ENCODE results near the gene PEDS1.
A peak's percentile ranks its signal among the peaks of the same experiment; 100 is the strongest.
"Not testable (repeated sequence)": the region's sequence is repeated elsewhere in the genome, so short reads cannot be mapped to it uniquely, and the experiment has no call there.

Gene PEDS1

DNA sequence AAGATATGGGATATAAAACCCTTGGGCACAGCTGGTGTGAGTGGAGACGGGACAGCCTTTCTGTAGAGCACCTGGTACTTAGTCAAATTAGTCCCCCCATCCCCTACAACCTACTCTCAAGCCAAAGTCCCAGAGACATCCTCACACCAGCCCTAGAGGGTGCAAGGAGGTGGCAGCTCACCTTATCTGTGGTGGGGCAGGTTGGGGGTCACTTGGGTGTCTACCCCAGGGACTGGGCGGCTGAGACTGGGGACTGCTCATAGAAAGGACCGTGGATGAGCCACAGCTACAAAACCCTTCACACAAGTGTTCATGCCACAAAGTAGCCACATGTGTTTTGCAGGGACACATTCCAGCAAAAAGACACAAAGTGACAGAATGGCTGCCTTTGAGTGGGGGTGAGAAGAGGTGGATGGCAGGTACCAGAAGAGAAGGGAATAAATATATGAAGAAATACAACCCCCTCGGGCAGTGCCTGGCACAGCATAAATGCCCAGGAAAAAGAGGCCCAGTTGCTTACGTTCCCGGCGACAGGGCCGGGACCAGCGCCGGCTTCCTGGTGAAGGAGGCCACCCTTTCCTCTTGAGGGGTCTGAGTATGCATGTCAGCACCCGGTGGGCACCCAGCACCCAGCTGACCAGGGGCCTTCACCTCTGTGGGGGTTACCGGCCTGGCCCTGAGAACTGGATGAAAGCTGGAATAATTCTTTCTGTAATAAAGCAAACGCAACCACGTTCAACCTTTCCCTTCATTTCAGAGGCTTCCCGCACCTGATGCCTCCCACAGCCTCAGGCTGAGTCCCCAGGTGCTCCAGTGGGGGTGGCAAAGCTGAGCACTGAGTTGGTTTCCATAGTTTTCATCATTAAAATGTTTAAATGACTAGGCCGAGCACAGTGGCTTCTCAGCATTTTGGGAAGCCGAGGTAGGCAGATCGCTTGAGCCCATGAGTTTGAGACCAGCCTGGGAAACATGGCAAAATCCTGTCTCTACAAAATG, 22.7 kb upstream of the PEDS1 start:
- H3K4me1 ChIP-seq (ENCODE audit: control insufficient read depth, insufficient read depth, low read length): peaks cover 14% of the 10 kb centered on the region
- no peak overlapping the region for H3K27ac ChIP-seq (ENCODE audit: low read depth, low read length)
- H3K4me3 ChIP-seq (ENCODE audit: low read depth, low read length): no peak overlapping the region
- no peaks in the 10 kb centered on the region for H3K9me3 ChIP-seq (ENCODE audit: control insufficient read depth, insufficient read depth, low read depth, low read length)
- no peaks in the 10 kb centered on the region for H3K36me3 ChIP-seq (ENCODE audit: control insufficient read depth, insufficient read depth, low read length)
- H3K9ac ChIP-seq (ENCODE audit: low read length): no peak overlapping the region
- H3K27me3 ChIP-seq (ENCODE audit: control insufficient read depth, insufficient read depth, low read length): no peaks in the 10 kb centered on the region

DNA sequence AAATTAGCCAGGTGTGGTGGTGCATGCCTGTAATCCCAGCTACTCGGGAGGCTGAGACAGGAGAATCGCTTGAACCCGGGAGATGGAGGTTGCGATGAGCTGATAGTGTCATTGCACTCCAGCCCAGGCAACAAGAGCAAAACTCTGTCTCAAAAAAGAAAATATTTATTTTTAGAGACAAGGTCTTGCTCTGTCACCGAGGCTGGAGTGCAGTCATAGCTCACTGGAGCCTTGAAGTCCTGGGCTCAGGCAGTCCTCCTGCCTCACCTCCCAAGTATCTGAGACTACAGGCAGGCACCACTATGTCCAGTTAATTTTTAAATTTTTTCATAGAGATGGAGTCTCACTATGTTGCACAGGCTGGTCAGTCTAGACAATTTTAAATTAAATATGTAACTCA, 20.9 kb upstream of the PEDS1 start:
- no peaks in the 10 kb centered on the region for H3K27me3 ChIP-seq (ENCODE audit: control insufficient read depth, insufficient read depth, low read length)
- no peak overlapping the region for H3K27ac ChIP-seq (ENCODE audit: low read depth, low read length)
- H3K4me1 ChIP-seq (ENCODE audit: control insufficient read depth, insufficient read depth, low read length): peaks cover 18% of the 10 kb centered on the region
- no peaks in the 10 kb centered on the region for H3K9me3 ChIP-seq (ENCODE audit: control insufficient read depth, insufficient read depth, low read depth, low read length)
- no peak overlapping the region for H3K4me3 ChIP-seq (ENCODE audit: low read depth, low read length)
- H3K36me3 ChIP-seq (ENCODE audit: control insufficient read depth, insufficient read depth, low read length): no peaks in the 10 kb centered on the region
- no peak overlapping the region for H3K9ac ChIP-seq (ENCODE audit: low read length)

DNA sequence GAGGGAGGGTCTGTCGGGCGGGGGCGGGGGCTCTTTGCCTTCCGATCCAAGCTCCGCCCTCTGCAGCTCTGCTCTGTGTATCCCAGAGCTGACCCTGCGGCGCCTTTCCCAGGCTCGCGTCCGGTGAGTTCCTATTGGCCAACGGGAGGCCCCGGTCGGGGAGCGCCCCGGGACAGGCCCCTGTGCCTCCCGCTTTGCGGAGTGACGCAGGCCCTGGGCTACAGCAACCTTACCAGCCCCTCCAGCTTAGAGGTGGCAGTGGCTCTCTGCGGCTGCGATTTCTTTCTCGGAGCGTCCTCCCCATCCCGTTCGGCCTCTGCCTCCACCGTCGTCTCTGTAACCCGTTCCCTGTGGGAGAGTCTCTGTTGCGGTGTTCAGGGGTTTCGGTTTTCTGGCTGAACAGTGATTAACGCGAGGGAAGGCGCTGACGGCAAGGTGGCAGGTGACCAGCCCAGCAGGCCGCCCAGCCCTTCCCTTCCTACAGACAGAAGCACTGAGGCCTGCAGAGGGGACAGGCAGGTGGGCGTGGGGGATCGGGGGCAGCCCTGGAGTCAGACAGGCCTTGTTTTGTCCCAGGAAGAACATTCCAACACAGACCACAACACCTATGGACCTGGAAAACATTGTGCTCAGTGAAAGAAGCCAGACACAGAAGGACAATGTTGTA, 19.0 kb upstream of the PEDS1 start:
- Histone ChIP-seq H3K4me3 (ENCODE audit: low read depth, low read length) (peak overlapping the region; percentile 69), H3K27ac (ENCODE audit: low read depth, low read length) (peak overlapping the region; percentile 77; the same call in 1 of the 2 replicates), H3K9ac (ENCODE audit: low read length) (peak overlapping the region; percentile 73), H3K4me1 (ENCODE audit: control insufficient read depth, insufficient read depth, low read length) (peaks cover 19% of the 10 kb centered on the region), H3K36me3 (ENCODE audit: control insufficient read depth, insufficient read depth, low read length) (no peaks in the 10 kb centered on the region), H3K9me3 (ENCODE audit: control insufficient read depth, insufficient read depth, low read depth, low read length) (no peaks in the 10 kb centered on the region), H3K27me3 (ENCODE audit: control insufficient read depth, insufficient read depth, low read length) (no peaks in the 10 kb centered on the region)

DNA sequence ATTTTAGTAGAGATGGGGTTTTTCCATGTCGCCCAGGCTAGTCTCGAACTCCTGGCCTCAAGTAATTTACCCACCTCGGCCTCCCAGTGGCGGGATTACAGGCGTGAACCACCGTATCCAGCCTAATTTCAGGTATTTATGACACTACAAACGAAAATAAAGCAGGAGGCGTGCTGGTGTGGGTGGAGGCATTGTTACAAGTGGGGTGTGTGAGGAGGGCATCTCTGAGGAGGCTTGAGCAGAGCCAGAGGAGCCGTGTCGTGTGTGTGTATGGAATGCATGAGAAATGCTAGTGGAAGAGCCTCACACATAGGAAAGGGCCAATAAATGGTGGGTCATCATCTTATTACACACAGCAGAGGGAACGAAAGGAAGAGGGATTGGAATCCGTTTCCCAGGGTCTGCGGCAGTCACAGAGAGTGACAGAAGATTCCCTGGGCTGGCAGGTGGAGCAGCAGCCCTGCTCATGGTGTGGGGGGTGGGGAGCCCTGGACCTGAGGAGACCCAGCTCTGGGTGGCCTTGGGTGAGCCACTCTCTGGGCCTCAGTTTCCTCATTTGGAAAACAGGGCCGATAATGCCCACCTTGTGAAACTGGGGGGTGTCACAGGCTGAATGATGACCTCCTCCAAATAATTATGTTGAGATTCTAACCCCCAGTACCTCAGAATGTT, 17.2 kb upstream of the PEDS1 start:
- Histone ChIP-seq H3K27me3 (ENCODE audit: control insufficient read depth, insufficient read depth, low read length) (no peaks in the 10 kb centered on the region), H3K4me1 (ENCODE audit: control insufficient read depth, insufficient read depth, low read length) (peaks cover 25% of the 10 kb centered on the region), H3K9ac (ENCODE audit: low read length) (no peak overlapping the region), H3K9me3 (ENCODE audit: control insufficient read depth, insufficient read depth, low read depth, low read length) (no peaks in the 10 kb centered on the region), H3K27ac (ENCODE audit: low read depth, low read length) (no peak overlapping the region), H3K4me3 (ENCODE audit: low read depth, low read length) (no peak overlapping the region), H3K36me3 (ENCODE audit: control insufficient read depth, insufficient read depth, low read length) (no peaks in the 10 kb centered on the region)

DNA sequence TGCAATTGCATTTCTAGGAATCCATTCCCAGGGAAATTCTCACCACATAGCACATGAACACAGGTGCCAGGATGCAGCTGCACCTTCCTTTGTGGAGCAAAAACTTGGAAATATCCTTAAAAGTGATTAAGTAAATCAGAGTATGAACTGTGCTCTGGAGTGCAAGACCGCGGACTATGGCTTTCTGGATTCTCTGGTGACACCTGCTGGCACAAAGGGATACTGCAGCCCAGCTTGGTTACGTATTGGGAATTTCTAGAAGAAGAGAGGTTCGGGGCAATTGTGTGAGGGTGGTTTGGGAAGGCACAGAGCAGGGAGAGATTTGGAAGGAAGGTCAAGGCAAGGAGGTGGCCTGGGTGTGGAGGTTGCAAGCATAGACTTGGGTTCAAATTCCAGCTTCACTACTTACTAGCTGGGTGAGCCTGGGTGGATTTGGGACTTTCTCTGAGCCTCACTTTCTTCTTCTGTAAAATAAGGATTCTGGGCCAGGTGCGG, 15.9 kb upstream of the PEDS1 start:
- peaks cover 29% of the 10 kb centered on the region for H3K4me1 ChIP-seq (ENCODE audit: control insufficient read depth, insufficient read depth, low read length)
- no peak overlapping the region for H3K9ac ChIP-seq (ENCODE audit: low read length)
- H3K9me3 ChIP-seq (ENCODE audit: control insufficient read depth, insufficient read depth, low read depth, low read length): no peaks in the 10 kb centered on the region
- no peaks in the 10 kb centered on the region for H3K27me3 ChIP-seq (ENCODE audit: control insufficient read depth, insufficient read depth, low read length)
- no peak overlapping the region for H3K27ac ChIP-seq (ENCODE audit: low read depth, low read length)
- H3K36me3 ChIP-seq (ENCODE audit: control insufficient read depth, insufficient read depth, low read length): no peaks in the 10 kb centered on the region
- no peak overlapping the region for H3K4me3 ChIP-seq (ENCODE audit: low read depth, low read length)

DNA sequence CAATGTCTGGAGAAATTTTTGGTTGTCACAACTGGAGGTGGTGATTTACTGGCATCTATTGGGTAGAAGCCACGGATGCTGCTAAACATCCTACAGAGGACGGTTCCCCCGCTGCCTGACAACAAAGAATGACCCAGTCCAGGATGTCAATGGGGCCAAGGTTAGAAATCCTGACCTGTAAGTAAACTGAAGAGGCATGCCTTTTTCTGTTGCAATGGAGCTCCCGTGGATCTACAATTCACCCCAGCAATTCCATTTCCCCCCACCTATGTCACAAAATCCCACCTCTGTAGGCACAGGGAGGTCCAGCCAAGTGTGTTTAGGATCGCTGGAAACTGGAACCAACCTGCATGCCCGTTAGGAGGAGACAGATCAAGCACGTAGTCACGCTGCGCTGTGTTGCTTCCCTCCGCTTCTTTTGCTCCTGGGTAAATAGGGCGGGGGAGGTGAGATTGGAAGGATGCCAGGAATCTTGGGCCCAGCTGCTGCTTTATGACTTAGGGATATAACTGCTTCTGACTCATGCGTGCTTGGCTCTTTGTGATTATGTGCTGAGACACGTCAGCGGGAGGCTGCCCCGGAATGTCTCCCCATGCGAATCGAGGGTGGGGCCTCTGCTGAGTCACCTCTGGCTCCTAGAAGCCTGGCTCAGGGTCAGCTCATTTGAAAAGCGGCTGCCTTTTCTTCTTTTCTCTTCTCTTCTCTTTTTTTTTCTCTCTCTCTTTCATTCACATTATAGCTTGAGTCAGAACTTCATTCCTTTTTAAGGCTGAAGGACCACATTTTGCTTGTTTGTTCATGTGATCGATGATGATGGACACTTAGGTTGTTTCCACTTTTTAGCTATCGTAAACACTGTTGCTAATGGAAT, 12.4 kb upstream of the PEDS1 start:
- Histone ChIP-seq H3K36me3 (ENCODE audit: control insufficient read depth, insufficient read depth, low read length) (no peaks in the 10 kb centered on the region), H3K4me3 (ENCODE audit: low read depth, low read length) (peak overlapping the region; percentile 58), H3K9ac (ENCODE audit: low read length) (peak overlapping the region; percentile 84), H3K27me3 (ENCODE audit: control insufficient read depth, insufficient read depth, low read length) (no peaks in the 10 kb centered on the region), H3K9me3 (ENCODE audit: control insufficient read depth, insufficient read depth, low read depth, low read length) (no peaks in the 10 kb centered on the region), H3K4me1 (ENCODE audit: control insufficient read depth, insufficient read depth, low read length) (peaks cover 22% of the 10 kb centered on the region), H3K27ac (ENCODE audit: low read depth, low read length) (peak overlapping the region; percentile 79)

DNA sequence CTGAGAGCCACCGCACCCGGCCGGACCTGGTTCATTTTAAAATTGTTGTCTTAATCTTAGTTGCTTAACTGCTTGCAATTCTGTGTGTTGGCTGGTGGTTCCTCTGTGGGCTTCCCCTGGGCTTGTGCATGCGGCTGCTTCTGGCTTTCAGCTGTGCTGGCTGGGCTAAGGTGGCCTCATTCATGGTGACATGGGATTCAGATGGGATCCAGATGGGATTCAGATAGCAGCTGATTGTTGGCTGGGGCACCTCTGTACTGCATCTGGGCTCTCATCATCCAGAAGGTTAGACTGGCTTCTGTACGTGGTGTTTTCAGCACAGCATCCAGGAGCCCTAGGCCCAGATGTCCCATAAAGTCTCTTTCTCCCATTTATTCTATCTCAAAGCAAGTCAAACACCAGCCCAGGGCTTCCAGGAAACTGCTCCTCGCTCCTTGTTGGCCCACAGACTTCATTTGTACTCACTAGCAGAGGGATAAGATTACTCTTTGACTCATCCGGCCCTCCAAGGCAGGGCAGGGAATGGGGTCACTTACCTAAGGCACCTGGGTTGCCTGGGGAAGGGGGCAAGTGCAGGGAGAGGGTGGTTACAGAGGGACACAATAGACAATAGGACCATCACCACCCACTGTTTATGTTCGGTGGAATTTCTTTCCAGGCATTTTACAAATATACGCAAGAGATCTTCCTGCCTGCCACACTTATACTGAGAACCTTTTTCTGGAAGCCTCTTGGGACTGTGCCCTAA, 10.2 kb upstream of the PEDS1 start:
- H3K4me3 ChIP-seq (ENCODE audit: low read depth, low read length): no peak overlapping the region
- no peaks in the 10 kb centered on the region for H3K9me3 ChIP-seq (ENCODE audit: control insufficient read depth, insufficient read depth, low read depth, low read length)
- peaks cover 18% of the 10 kb centered on the region for H3K4me1 ChIP-seq (ENCODE audit: control insufficient read depth, insufficient read depth, low read length)
- H3K27me3 ChIP-seq (ENCODE audit: control insufficient read depth, insufficient read depth, low read length): no peaks in the 10 kb centered on the region
- peak overlapping the region; percentile 31; the same call in 1 of the 2 replicates for H3K27ac ChIP-seq (ENCODE audit: low read depth, low read length)
- H3K9ac ChIP-seq (ENCODE audit: low read length): peak overlapping the region; percentile 38
- H3K36me3 ChIP-seq (ENCODE audit: control insufficient read depth, insufficient read depth, low read length): no peaks in the 10 kb centered on the region

DNA sequence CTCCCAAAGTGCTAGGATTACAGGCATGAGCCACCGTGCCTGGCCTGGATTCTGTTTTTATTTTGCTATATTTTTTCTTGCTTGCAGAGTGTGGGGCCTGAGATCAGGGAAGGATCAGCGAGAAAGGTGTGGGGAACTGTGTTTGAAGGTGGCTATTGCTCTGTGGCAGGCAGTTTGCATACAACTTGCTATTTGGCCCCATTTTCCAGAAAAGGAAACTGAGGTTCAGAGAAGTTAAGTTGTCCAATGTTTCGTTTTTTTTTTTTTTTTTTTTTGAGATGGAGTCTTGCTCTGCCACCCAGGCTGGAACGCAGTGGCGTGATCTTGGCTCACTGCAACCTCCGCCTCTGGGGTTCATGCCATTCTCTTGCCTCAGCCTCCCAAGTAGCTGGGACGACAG, 8.0 kb upstream of the PEDS1 start:
- not testable (repeated sequence) for H3K36me3 ChIP-seq (ENCODE audit: control insufficient read depth, insufficient read depth, low read length); H3K4me3 ChIP-seq (ENCODE audit: low read depth, low read length); H3K27ac ChIP-seq (ENCODE audit: low read depth, low read length); H3K27me3 ChIP-seq (ENCODE audit: control insufficient read depth, insufficient read depth, low read length); H3K9me3 ChIP-seq (ENCODE audit: control insufficient read depth, insufficient read depth, low read depth, low read length); H3K9ac ChIP-seq (ENCODE audit: low read length)
- peaks cover 18% of the 10 kb centered on the region for H3K4me1 ChIP-seq (ENCODE audit: control insufficient read depth, insufficient read depth, low read length)

DNA sequence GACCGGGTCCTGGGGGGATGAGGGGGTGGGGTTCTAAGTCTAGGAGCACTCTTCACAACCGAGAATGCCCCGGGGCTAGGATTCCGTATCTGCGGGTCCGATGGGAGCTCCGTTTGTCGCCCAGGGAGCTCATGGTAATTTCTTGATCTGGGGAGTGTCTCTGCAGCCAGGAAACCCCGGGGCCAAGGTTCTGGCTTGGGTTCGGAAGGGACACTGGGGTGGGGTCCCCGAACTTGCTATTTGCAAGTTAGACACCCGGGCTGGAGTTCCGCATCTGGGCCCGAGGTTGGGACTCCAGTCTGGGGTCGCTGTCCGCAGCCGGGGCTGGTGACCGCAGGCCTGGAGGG, 397 bp downstream of the PEDS1 start:
- Histone ChIP-seq H3K4me3 (ENCODE audit: low read depth, low read length) (peak overlapping the region; percentile 79), H3K27me3 (ENCODE audit: control insufficient read depth, insufficient read depth, low read length) (no peaks in the 10 kb centered on the region; the same call in 1 of the 2 replicates), H3K4me1 (ENCODE audit: control insufficient read depth, insufficient read depth, low read length) (peaks cover 30% of the 10 kb centered on the region), H3K9ac (ENCODE audit: low read length) (peak overlapping the region; percentile 84), H3K36me3 (ENCODE audit: control insufficient read depth, insufficient read depth, low read length) (peaks cover 20% of the 10 kb centered on the region), H3K27ac (ENCODE audit: low read depth, low read length) (peak overlapping the region; percentile 76; the same call in 1 of the 2 replicates), H3K9me3 (ENCODE audit: control insufficient read depth, insufficient read depth, low read depth, low read length) (no peaks in the 10 kb centered on the region)

Measured in HUES6 (cell line).